ENCODE results near the gene PBRM1.

DNA sequence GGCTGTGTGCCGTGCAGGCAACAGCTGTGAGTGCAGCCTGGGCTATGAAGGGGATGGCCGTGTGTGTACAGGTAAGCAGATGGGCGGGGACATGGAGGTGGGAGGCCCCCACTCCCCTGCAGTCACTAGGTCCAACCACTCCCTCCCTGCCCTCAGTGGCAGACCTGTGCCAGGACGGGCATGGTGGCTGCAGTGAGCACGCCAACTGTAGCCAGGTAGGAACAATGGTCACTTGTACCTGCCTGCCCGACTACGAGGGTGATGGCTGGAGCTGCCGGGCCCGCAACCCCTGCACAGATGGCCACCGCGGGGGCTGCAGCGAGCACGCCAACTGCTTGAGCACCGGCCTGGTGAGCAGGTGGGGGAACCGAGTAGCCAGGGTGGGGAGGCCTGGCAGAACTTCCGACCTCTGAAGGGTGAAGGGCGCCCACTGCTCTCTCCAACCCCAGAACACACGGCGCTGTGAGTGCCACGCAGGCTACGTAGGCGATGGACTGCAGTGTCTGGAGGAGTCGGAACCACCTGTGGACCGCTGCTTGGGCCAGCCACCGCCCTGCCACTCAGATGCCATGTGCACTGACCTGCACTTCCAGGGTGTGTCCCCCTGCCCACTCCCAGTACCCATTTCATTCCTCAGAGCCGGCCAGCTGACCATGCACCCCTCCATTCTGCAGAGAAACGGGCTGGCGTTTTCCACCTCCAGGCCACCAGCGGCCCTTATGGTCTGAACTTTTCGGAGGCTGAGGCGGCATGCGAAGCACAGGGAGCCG, 163.6 kb downstream of the PBRM1 start:
- no peak for TF ChIP-seq POLR2AphosphoS5 (IDR thresholded peaks at IDR 0.05; ENCODE audit: borderline replicate concordance, low read depth, low read length)
- no peak for TF ChIP-seq FOXP2 (optimal IDR thresholded peaks at IDR 0.05; ENCODE audit: control extremely low read depth, extremely low read length, insufficient read depth)

All from SK-N-MC (cell line).